KMS-11 (cell line): ENCODE measurements around the gene PPP1R8.
"Not testable (repeated sequence)": the region's sequence is repeated elsewhere in the genome, so short reads cannot be mapped to it uniquely, and the experiment has no call there.

ENCODE experiments used
- H2AFZ ChIP-seq: fragments of 200-600 bp; sonication (generic); 2 replicates; pipeline ENCODE4 v1.6.1; 2016; ENCODE audit warnings: antibody characterized with exemption, mixed run types, low read depth
- H3K27ac ChIP-seq: fragments of 200-600 bp; sonication (generic); 2 replicates; pipeline ENCODE4 v1.6.1; 2016; ENCODE audit warnings: mild to moderate bottlenecking, mixed run types
- H3K27me3 ChIP-seq: fragments of 200-600 bp; sonication (generic); 2 replicates; pipeline ENCODE4 v1.6.1; 2017; ENCODE audit warnings: mild to moderate bottlenecking, low read depth, mixed run types, moderate library complexity; ENCODE audit not compliant: insufficient read depth
- H3K36me3 ChIP-seq: fragments of 200-600 bp; sonication (generic); 2 replicates; pipeline ENCODE4 v1.6.1; 2017; ENCODE audit warnings: mild to moderate bottlenecking, mixed run types; ENCODE audit not compliant: insufficient read depth
- H3K4me1 ChIP-seq: fragments of 200-600 bp; sonication (generic); 2 replicates; pipeline ENCODE4 v1.6.1; 2016; ENCODE audit warnings: mild to moderate bottlenecking, low read depth, mixed run types; ENCODE audit not compliant: poor library complexity, severe bottlenecking
- H3K4me2 ChIP-seq: fragments of 200-600 bp; sonication (generic); 2 replicates; pipeline ENCODE4 v1.7.0; 2016; ENCODE audit warnings: mild to moderate bottlenecking, mixed run types
- H3K4me3 ChIP-seq: fragments of 200-600 bp; sonication (generic); IDR thresholded peaks from 2 replicates; pipeline ENCODE4 v1.6.1; 2017; ENCODE audit warnings: low read depth, low read length, mixed read lengths; ENCODE audit not compliant: insufficient read depth
- H3K79me2 ChIP-seq: fragments of 200-600 bp; sonication (generic); 2 replicates; pipeline ENCODE4 v1.6.1; 2016; ENCODE audit warnings: low read depth, mixed run types; ENCODE audit not compliant: insufficient read depth
- H3K9ac ChIP-seq: fragments of 200-600 bp; sonication (generic); 2 replicates; pipeline ENCODE4 v1.6.1; 2016; ENCODE audit warnings: mild to moderate bottlenecking, mixed run types
- H4K20me1 ChIP-seq: fragments of 200-600 bp; sonication (generic); 2 replicates; pipeline ENCODE4 v1.6.1; 2016; ENCODE audit warnings: mild to moderate bottlenecking, mixed run types; ENCODE audit not compliant: insufficient read depth
- TF ChIP-seq, protein P1 (sequence below): fragments of 200-600 bp; sonication (generic); conservative IDR thresholded peaks from 2 replicates; pipeline ENCODE4 v1.6.1; 2017; ENCODE audit warnings: low read depth, mild to moderate bottlenecking, antibody characterized with exemption, low read length, moderate library complexity, mixed read lengths

PPP1R8 gene

DNA sequence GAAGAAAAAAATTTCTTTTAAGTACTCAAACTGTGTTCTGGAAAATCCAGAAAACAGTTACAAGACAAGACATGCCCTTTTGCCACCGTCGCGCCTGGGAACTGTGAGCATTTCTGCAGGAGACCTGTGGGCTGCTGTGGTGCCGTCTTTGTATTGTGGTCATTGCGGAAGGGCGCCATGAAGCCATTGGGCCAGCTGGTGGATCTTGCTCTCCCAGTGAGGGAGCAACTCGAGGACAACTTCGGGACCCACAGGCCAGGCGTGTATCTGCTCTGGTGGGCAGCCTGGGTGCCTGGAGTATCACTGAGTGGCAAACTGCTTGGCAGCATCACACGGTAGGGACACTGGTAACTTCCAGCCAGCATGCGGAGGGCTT lies 38.0 kb downstream of the PPP1R8 start:
- Histone ChIP-seq H3K9ac (no peak overlapping the region), H3K4me3 (no peak overlapping the region), H3K27ac (no peak overlapping the region), H3K27me3 (no peaks in the 10 kb centered on the region), H3K79me2 (peaks cover 6% of the 10 kb centered on the region; the same call in 1 of the 2 replicates), H2AFZ (no peak overlapping the region), H3K36me3 (no peaks in the 10 kb centered on the region), H4K20me1 (no peaks in the 10 kb centered on the region), H3K4me1 (peaks cover 15% of the 10 kb centered on the region), H3K4me2 (no peak overlapping the region)
- TF ChIP-seq, protein P1, sequence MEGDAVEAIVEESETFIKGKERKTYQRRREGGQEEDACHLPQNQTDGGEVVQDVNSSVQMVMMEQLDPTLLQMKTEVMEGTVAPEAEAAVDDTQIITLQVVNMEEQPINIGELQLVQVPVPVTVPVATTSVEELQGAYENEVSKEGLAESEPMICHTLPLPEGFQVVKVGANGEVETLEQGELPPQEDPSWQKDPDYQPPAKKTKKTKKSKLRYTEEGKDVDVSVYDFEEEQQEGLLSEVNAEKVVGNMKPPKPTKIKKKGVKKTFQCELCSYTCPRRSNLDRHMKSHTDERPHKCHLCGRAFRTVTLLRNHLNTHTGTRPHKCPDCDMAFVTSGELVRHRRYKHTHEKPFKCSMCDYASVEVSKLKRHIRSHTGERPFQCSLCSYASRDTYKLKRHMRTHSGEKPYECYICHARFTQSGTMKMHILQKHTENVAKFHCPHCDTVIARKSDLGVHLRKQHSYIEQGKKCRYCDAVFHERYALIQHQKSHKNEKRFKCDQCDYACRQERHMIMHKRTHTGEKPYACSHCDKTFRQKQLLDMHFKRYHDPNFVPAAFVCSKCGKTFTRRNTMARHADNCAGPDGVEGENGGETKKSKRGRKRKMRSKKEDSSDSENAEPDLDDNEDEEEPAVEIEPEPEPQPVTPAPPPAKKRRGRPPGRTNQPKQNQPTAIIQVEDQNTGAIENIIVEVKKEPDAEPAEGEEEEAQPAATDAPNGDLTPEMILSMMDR = no peak

DNA sequence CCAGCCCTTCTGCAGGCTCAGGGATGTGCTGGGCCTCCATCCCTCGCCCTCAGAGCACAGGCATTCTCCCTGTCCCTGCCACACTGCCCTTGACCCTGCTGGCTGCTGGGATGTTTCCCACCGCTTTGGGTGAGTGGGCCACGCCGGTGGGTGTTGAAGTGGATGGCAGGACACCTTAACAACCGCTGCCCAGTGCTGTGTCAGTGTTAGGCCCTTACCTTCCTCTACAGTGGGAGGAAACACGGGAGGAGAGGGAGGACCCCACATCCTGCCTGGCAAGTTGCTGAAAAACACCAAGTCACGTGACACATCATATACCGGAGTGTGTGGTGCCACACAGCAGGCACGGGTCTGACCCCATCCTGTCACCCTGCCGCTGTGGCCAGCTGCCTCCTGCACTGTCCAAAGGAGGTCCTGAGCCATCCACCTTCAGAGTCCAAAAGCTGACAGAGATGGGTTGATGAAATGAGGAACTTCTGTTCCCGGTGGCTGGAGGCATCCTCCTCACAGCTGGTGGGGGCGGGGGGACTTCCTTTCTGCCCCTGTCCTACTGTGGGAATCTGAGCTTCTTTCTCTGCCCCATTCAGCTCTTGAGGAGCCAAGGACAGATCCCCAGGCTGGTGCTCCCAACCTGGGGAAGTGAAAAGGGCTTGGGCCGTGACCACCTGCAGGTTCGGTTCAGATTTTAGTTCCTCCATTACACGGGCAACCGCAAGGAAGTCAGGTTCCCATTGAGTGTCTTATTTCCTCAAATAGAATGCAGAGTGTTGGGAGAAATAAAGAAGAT lies 38.5 kb downstream of the PPP1R8 start:
- TF ChIP-seq, protein P1 = no peak
- H3K79me2 ChIP-seq = peaks cover 12% of the 10 kb centered on the region; the same call in 1 of the 2 replicates
- H3K9ac ChIP-seq = no peak overlapping the region
- no peak overlapping the region for H3K4me3 ChIP-seq
- H3K27ac ChIP-seq = no peak overlapping the region
- H3K4me2 ChIP-seq = no peak overlapping the region
- no peak overlapping the region; the same call in 1 of the 2 replicates for H2AFZ ChIP-seq
- H4K20me1 ChIP-seq = no peaks in the 10 kb centered on the region
- no peaks in the 10 kb centered on the region for H3K27me3 ChIP-seq
- no peaks in the 10 kb centered on the region for H3K36me3 ChIP-seq
- H3K4me1 ChIP-seq = peaks cover 18% of the 10 kb centered on the region

DNA sequence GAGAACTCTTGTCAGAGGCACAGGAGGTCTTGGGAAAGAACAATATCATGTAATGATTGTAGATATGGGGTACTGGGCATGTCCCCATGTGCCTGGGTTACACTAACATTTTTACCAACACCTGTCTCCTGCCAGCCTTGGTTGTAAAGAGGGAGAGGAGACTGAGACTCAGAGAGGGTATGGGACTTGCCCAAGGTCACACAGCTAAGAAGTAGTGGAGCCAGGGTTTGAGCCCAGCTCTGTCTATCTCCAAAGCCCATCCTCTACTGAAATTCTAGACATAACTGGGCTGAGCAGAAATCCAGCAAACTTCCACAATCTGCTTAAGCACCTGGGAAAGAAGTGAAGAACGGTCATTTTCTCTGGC lies 39.1 kb downstream of the PPP1R8 start:
- TF ChIP-seq, protein P1 = no peak
- no peak overlapping the region for H3K4me2 ChIP-seq
- peaks cover 17% of the 10 kb centered on the region; the same call in 1 of the 2 replicates for H3K79me2 ChIP-seq
- H3K9ac ChIP-seq = no peak overlapping the region
- H2AFZ ChIP-seq = no peak overlapping the region
- no peak overlapping the region for H3K4me3 ChIP-seq
- H3K36me3 ChIP-seq = no peaks in the 10 kb centered on the region
- no peak overlapping the region for H3K27ac ChIP-seq
- H3K4me1 ChIP-seq = peaks cover 19% of the 10 kb centered on the region
- no peaks in the 10 kb centered on the region for H4K20me1 ChIP-seq
- H3K27me3 ChIP-seq = no peaks in the 10 kb centered on the region

DNA sequence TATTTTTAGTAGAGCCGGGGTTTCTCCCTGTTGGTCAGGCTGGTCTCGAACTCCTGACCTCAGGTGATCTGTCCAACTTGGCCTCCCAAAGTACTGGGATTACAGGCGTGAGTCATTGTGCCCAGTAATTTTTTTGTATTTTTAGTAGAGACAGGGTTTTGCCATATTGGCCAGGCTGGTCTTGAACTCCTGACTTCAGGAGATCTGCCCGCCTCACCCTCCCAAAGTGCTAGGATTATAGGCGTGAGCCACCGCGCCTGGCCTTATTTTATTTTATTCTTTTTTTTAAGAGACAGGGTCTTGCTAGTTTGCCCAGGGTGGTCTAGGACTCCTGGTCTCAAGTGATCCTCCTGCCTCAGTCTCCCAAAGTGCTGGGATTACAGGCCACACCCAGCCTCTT lies 40.5 kb downstream of the PPP1R8 start:
- not testable (repeated sequence) for H3K4me2 ChIP-seq, H3K27ac ChIP-seq
- peaks cover 33% of the 10 kb centered on the region for H3K4me1 ChIP-seq

More for the DNA sequence above, 40.5 kb downstream of the PPP1R8 start:
- peaks cover 19% of the 10 kb centered on the region; the same call in 1 of the 2 replicates for H3K79me2 ChIP-seq
- H3K9ac ChIP-seq, H3K36me3 ChIP-seq, H4K20me1 ChIP-seq, H3K27me3 ChIP-seq, H3K4me3 ChIP-seq, H2AFZ ChIP-seq: not testable (repeated sequence)
